Neuron (in vitro differentiated cells): ENCODE results near the gene GDPGP1.

Source experiments
- H2AFZ ChIP-seq: one replicate; pipeline ENCODE4 v1.6.1; 2013; ENCODE audit warnings: low read depth, mild to moderate bottlenecking, inconsistent platforms, low read length, moderate library complexity
- H3K27me3 ChIP-seq: one replicate; pipeline ENCODE4 v1.6.1; 2013; ENCODE audit warnings: low read length; ENCODE audit not compliant: insufficient read depth
- H3K36me3 ChIP-seq: one replicate; pipeline ENCODE4 v1.6.1; 2013; ENCODE audit warnings: low read length; ENCODE audit not compliant: insufficient read depth
- H3K4me1 ChIP-seq: one replicate; pipeline ENCODE4 v1.6.1; 2013; ENCODE audit warnings: low read length; ENCODE audit not compliant: insufficient read depth
- H3K4me3 ChIP-seq: 2 replicates; pipeline ENCODE4 v1.5.1; 2013; ENCODE audit warnings: mild to moderate bottlenecking, low read length, moderate library complexity
- H3K9me3 ChIP-seq: one replicate; pipeline ENCODE4 v1.6.1; 2013; ENCODE audit warnings: low read length

GDPGP1 gene

DNA sequence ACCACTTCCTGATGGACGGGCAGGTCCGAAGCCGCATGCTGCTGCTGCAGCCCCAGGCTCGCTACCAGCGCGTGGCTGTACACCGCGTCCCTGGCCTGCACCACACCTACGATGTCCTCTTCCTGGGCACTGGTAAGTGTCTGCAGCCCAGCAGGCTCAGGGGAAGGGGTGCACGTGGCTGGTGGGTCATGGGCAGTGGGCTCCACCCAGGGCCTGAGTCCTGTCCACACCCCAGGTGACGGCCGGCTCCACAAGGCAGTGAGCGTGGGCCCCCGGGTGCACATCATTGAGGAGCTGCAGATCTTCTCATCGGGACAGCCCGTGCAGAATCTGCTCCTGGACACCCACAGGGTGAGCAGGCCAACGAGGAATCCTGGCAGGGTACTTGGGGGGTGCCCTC is 9.0 kb upstream of the GDPGP1 start:
- Histone ChIP-seq H3K4me3 (no peak overlapping the region), H3K4me1 (no peaks in the 10 kb centered on the region), H3K36me3 (peaks cover 54% of the 10 kb centered on the region), H3K9me3 (no peaks in the 10 kb centered on the region), H2AFZ (no peak overlapping the region), H3K27me3 (no peaks in the 10 kb centered on the region)

- Histone ChIP-seq H3K9me3 (no peaks in the 10 kb centered on the region), H2AFZ (no peak overlapping the region), H3K4me1 (no peaks in the 10 kb centered on the region), H3K36me3 (peaks cover 58% of the 10 kb centered on the region), H3K4me3 (no peak overlapping the region), H3K27me3 (no peaks in the 10 kb centered on the region)
Observed at GRCh38 chr15:90225504-90226234, 8.3 kb upstream of the GDPGP1 start.

- Histone ChIP-seq H3K9me3 (no peaks in the 10 kb centered on the region), H3K4me1 (no peaks in the 10 kb centered on the region), H3K27me3 (no peaks in the 10 kb centered on the region), H3K36me3 (peaks cover 63% of the 10 kb centered on the region), H3K4me3 (no peak overlapping the region), H2AFZ (no peak overlapping the region)
Observed at GRCh38 chr15:90227336-90227735, 6.7 kb upstream of the GDPGP1 start.

DNA sequence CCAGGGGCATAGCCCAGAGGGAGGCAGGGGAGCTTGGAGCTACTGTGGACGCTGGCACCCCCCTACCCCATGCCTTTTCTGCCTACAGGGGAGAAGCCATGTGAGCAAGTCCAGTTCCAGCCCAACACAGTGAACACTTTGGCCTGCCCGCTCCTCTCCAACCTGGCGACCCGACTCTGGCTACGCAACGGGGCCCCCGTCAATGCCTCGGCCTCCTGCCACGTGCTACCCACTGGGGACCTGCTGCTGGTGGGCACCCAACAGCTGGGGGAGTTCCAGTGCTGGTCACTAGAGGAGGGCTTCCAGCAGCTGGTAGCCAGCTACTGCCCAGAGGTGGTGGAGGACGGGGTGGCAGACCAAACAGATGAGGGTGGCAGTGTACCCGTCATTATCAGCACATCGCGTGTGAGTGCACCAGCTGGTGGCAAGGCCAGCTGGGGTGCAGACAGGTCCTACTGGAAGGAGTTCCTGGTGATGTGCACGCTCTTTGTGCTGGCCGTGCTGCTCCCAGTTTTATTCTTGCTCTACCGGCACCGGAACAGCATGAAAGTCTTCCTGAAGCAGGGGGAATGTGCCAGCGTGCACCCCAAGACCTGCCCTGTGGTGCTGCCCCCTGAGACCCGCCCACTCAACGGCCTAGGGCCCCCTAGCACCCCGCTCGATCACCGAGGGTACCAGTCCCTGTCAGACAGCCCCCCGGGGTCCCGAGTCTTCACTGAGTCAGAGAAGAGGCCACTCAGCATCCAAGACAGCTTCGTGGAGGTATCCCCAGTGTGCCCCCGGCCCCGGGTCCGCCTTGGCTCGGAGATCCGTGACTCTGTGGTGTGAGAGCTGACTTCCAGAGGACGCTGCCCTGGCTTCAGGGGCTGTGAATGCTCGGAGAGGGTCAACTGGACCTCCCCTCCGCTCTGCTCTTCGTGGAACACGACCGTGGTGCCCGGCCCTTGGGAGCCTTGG is 5.9 kb upstream of the GDPGP1 start:
- Histone ChIP-seq H3K36me3 (peaks cover 63% of the 10 kb centered on the region), H3K4me1 (peaks cover 3% of the 10 kb centered on the region), H3K27me3 (no peaks in the 10 kb centered on the region), H2AFZ (no peak overlapping the region), H3K9me3 (no peaks in the 10 kb centered on the region), H3K4me3 (no peak overlapping the region)

DNA sequence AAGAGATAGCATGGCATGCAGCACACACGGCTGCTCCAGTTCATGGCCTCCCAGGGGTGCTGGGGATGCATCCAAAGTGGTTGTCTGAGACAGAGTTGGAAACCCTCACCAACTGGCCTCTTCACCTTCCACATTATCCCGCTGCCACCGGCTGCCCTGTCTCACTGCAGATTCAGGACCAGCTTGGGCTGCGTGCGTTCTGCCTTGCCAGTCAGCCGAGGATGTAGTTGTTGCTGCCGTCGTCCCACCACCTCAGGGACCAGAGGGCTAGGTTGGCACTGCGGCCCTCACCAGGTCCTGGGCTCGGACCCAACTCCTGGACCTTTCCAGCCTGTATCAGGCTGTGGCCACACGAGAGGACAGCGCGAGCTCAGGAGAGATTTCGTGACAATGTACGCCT is 5.0 kb upstream of the GDPGP1 start:
- H3K36me3 ChIP-seq, result peaks cover 55% of the 10 kb centered on the region
- no peak overlapping the region for H3K4me3 ChIP-seq
- H3K4me1 ChIP-seq, result peaks cover 4% of the 10 kb centered on the region
- no peak overlapping the region for H2AFZ ChIP-seq
- no peaks in the 10 kb centered on the region for H3K27me3 ChIP-seq
- no peaks in the 10 kb centered on the region for H3K9me3 ChIP-seq

GRCh38 chr15:90230071-90230494 is 3.9 kb upstream of the GDPGP1 start:
- H3K36me3 ChIP-seq, result peaks cover 48% of the 10 kb centered on the region
- no peak overlapping the region for H2AFZ ChIP-seq
- peaks cover 8% of the 10 kb centered on the region for H3K4me1 ChIP-seq
- no peak overlapping the region for H3K4me3 ChIP-seq
- H3K9me3 ChIP-seq, result no peaks in the 10 kb centered on the region
- no peaks in the 10 kb centered on the region for H3K27me3 ChIP-seq

GRCh38 chr15:90230610-90231009 is 3.4 kb upstream of the GDPGP1 start:
- H3K36me3 ChIP-seq, result peaks cover 43% of the 10 kb centered on the region
- H3K4me3 ChIP-seq, result no peak overlapping the region
- no peaks in the 10 kb centered on the region for H3K27me3 ChIP-seq
- peaks cover 8% of the 10 kb centered on the region for H3K4me1 ChIP-seq
- H3K9me3 ChIP-seq, result no peaks in the 10 kb centered on the region
- no peak overlapping the region for H2AFZ ChIP-seq

DNA sequence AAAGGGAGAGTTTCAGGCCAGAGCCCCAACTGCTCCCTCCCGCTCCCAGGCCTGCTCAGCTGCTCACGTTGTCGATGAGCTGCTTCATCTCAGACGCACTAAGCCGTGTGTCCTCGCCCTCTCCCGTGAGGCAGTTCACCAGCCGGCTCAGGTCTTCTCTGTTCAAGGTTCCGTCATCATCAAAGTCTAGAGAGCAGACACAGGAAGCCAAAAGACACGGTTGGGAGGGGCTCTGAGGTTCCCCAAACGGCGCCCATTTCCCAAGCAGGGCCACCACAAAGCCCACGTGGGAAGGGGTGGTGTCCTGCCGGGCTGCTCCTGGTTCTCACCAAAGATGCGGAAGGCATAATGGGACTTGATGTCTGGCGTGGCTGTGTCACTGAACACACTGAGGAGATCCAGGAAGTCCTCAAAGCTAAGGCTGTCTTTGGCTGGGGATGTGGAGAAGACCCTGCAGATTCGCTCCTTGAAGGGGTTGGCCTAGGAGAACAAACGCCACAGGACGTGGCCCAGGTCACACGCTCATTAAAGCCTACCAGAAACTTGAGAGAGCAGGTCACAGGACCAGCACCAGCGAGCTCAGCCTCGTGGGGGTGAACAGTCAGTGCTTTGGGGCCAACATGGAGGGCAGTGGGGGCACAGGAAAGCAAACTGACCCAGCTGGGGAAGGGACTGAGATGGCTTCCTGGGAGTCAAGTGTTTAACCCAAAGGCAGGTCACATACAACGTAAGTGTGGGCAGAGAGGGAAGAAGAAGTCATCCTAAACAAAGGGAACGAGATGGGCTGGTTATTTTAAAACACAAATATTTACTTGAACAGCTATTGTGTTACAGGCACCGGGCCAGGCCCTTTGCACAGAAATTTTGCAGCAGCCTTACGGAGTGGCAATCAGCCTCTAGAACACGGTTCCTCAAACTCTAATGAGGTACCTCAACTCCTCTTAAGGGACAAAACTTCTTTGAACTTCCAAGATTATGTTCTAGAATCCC is 2.7 kb upstream of the GDPGP1 start:
- H3K4me3 ChIP-seq, result no peak overlapping the region
- H2AFZ ChIP-seq, result no peak overlapping the region
- peaks cover 8% of the 10 kb centered on the region for H3K4me1 ChIP-seq
- H3K27me3 ChIP-seq, result no peaks in the 10 kb centered on the region
- H3K36me3 ChIP-seq, result peaks cover 38% of the 10 kb centered on the region
- H3K9me3 ChIP-seq, result no peaks in the 10 kb centered on the region

- H3K4me3 ChIP-seq, result no peak overlapping the region
- H3K4me1 ChIP-seq, result peaks cover 8% of the 10 kb centered on the region
- H3K36me3 ChIP-seq, result peaks cover 34% of the 10 kb centered on the region
- no peaks in the 10 kb centered on the region for H3K9me3 ChIP-seq
- no peak overlapping the region for H2AFZ ChIP-seq
- no peaks in the 10 kb centered on the region for H3K27me3 ChIP-seq
Observed at GRCh38 chr15:90232196-90232595, 1.8 kb upstream of the GDPGP1 start.

GRCh38 chr15:90232941-90233386 is 1.0 kb upstream of the GDPGP1 start:
- peak overlapping the region; percentile 90 for H2AFZ ChIP-seq
- H3K4me3 ChIP-seq, result peak overlapping the region; percentile 90
- H3K27me3 ChIP-seq, result no peaks in the 10 kb centered on the region
- H3K4me1 ChIP-seq, result peaks cover 8% of the 10 kb centered on the region
- H3K9me3 ChIP-seq, result no peaks in the 10 kb centered on the region
- peaks cover 27% of the 10 kb centered on the region for H3K36me3 ChIP-seq

DNA sequence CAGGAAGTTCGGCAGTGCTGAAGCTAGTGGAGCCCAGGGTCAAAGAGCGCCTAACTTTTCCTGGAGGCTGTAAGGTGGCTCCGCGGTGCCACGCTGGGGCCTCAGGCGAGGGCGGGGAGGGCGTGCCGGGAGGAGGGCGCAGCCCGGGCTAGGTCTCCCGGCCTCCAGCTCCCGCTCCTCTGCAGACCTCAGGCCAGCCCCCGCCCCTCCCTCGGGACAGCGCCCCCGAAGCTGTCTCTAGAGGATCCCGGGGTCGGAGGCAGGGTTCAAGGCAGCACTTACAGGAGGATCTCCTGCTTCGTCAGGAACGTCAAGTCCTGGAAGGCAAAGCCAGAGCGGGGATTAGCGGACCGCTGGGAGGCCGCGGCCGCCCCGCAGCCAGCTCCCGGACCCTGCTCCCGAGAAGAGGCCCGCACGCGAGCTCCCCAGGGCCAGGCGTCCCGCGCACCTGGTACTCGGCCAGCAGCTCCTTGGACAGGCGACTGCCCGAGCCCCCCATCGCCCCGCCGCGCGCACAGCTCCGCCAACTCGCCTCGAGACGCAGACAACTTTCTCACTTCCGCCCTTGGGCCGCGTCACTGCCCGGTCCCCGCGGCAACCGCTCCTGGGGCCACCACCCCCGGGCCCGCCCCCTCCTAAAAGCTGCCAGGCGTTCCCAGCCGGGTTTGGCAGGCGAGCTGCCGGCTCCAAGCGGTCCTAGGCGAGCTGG is 468 bp upstream of the GDPGP1 start, which contains the start of gene CIB1:
TSS of gene CIB1 (minus strand) at position 555 of the 709 bp plus-strand sequence. CDS start at position 499, 56 bp downstream.
- Histone ChIP-seq H3K36me3 (peaks cover 26% of the 10 kb centered on the region), H3K27me3 (no peaks in the 10 kb centered on the region), H3K4me3 (peak within 1 kb of the TSS; percentile 90), H3K4me1 (peaks cover 8% of the 10 kb centered on the region), H2AFZ (peak within 1 kb of the TSS; percentile 90), H3K9me3 (no peaks in the 10 kb centered on the region)

GRCh38 chr15:90239371-90239770 is 5.4 kb downstream of the GDPGP1 start:
- H3K4me3 ChIP-seq, result no peak overlapping the region
- H3K36me3 ChIP-seq, result peaks cover 3% of the 10 kb centered on the region
- H3K4me1 ChIP-seq, result peaks cover 3% of the 10 kb centered on the region
- H2AFZ ChIP-seq, result no peak overlapping the region
- no peaks in the 10 kb centered on the region for H3K9me3 ChIP-seq
- H3K27me3 ChIP-seq, result no peaks in the 10 kb centered on the region
